ENCODE data around the gene CNOT11.
"Not testable (repeated sequence)": the region's sequence is repeated elsewhere in the genome, so short reads cannot be mapped to it uniquely, and the experiment has no call there.

CNOT11 gene

GRCh38 chr2:101238930-101239759 is 13.5 kb upstream of the CNOT11 start:
- Histone ChIP-seq H3K36me3 (replicated peaks; ENCODE audit: insufficient read depth, low read length) (no peaks in the 10 kb centered on the region), H3K4me3 (ENCODE audit: low read length) (no peak overlapping the region), H3K9me3 (replicated peaks; ENCODE audit: insufficient read depth, low read length) (no peaks in the 10 kb centered on the region), H3K27me3 (replicated peaks; ENCODE audit: insufficient read depth, low read length) (no peaks in the 10 kb centered on the region), H2AFZ (ENCODE audit: low read length) (no peak overlapping the region), H4K20me1 (ENCODE audit: insufficient read depth, low read length) (no peaks in the 10 kb centered on the region), H3K79me2 (ENCODE audit: low read length) (no peaks in the 10 kb centered on the region), H3K4me1 (ENCODE audit: low read length) (no peaks in the 10 kb centered on the region), H3K9ac (ENCODE audit: low read length) (no peak overlapping the region), H3K27ac (ENCODE audit: low read length) (no peak overlapping the region), H3K4me2 (ENCODE audit: low read depth, low read length) (no peak overlapping the region), H3K9me2 (replicated peaks; ENCODE audit: insufficient read depth, low read length) (no peaks in the 10 kb centered on the region), H3F3A (ENCODE audit: insufficient read depth, low read length) (no peaks in the 10 kb centered on the region; the same call in 1 of the 2 replicates)
- DNase-seq = no peak
- TF ChIP-seq CTCF (IDR thresholded peaks at IDR 0.05; ENCODE audit: low read length) (no peak), EZH2 (optimal IDR thresholded peaks at IDR 0.05; ENCODE audit: low read depth, low read length) (no peak), EZH2phosphoT487 (IDR thresholded peaks at IDR 0.05; ENCODE audit: low read length) (no peak)

GRCh38 chr2:101239760-101240118 is 12.9 kb upstream of the CNOT11 start:
- not testable (repeated sequence) for H3K9me2 ChIP-seq (replicated peaks; ENCODE audit: insufficient read depth, low read length); H3K27ac ChIP-seq (ENCODE audit: low read length); H3K9ac ChIP-seq (ENCODE audit: low read length); H3K36me3 ChIP-seq (replicated peaks; ENCODE audit: insufficient read depth, low read length); H3K27me3 ChIP-seq (replicated peaks; ENCODE audit: insufficient read depth, low read length); DNase-seq; H3F3A ChIP-seq (ENCODE audit: insufficient read depth, low read length); H2AFZ ChIP-seq (ENCODE audit: low read length); H4K20me1 ChIP-seq (ENCODE audit: insufficient read depth, low read length); H3K9me3 ChIP-seq (replicated peaks; ENCODE audit: insufficient read depth, low read length); H3K4me2 ChIP-seq (ENCODE audit: low read depth, low read length); H3K4me3 ChIP-seq (ENCODE audit: low read length); H3K79me2 ChIP-seq (ENCODE audit: low read length); H3K4me1 ChIP-seq (ENCODE audit: low read length)

- not testable (repeated sequence) for H3K36me3 ChIP-seq (replicated peaks; ENCODE audit: insufficient read depth, low read length); H4K20me1 ChIP-seq (ENCODE audit: insufficient read depth, low read length); H3K4me3 ChIP-seq (ENCODE audit: low read length); H3K9me3 ChIP-seq (replicated peaks; ENCODE audit: insufficient read depth, low read length); H3K79me2 ChIP-seq (ENCODE audit: low read length); H3K27ac ChIP-seq (ENCODE audit: low read length); H3F3A ChIP-seq (ENCODE audit: insufficient read depth, low read length); H3K27me3 ChIP-seq (replicated peaks; ENCODE audit: insufficient read depth, low read length); H3K9ac ChIP-seq (ENCODE audit: low read length); H3K9me2 ChIP-seq (replicated peaks; ENCODE audit: insufficient read depth, low read length); H3K4me1 ChIP-seq (ENCODE audit: low read length)
- DNase-seq = peak; percentile 25
- peak; percentile 45 for TF ChIP-seq CTCF (IDR thresholded peaks at IDR 0.05; ENCODE audit: low read length)
- Histone ChIP-seq H3K4me2 (ENCODE audit: low read depth, low read length) (0 out of 2 replicates have a peak overlapping the region, but pooled peaks have one; percentile 8), H2AFZ (ENCODE audit: low read length) (peak overlapping the region; percentile 10; the same call in 1 of the 2 replicates)
Observed at GRCh38 chr2:101240694-101241093, 12.0 kb upstream of the CNOT11 start.

GRCh38 chr2:101241158-101241557 is 11.5 kb upstream of the CNOT11 start:
- H3K4me2 ChIP-seq (ENCODE audit: low read depth, low read length) = 0 out of 2 replicates have a peak overlapping the region, but pooled peaks have one; percentile 8
- no peak overlapping the region for H3K4me3 ChIP-seq (ENCODE audit: low read length)
- H3K4me1 ChIP-seq (ENCODE audit: low read length) = no peaks in the 10 kb centered on the region
- H2AFZ ChIP-seq (ENCODE audit: low read length) = no peak overlapping the region
- H3K9me2 ChIP-seq (replicated peaks; ENCODE audit: insufficient read depth, low read length) = no peaks in the 10 kb centered on the region
- H3K27ac ChIP-seq (ENCODE audit: low read length) = no peak overlapping the region
- no peaks in the 10 kb centered on the region for H4K20me1 ChIP-seq (ENCODE audit: insufficient read depth, low read length)
- H3K79me2 ChIP-seq (ENCODE audit: low read length) = no peaks in the 10 kb centered on the region
- no peaks in the 10 kb centered on the region for H3K36me3 ChIP-seq (replicated peaks; ENCODE audit: insufficient read depth, low read length)
- H3K9me3 ChIP-seq (replicated peaks; ENCODE audit: insufficient read depth, low read length) = no peaks in the 10 kb centered on the region
- H3F3A ChIP-seq (ENCODE audit: insufficient read depth, low read length) = no peaks in the 10 kb centered on the region; the same call in 1 of the 2 replicates
- no peak overlapping the region for H3K9ac ChIP-seq (ENCODE audit: low read length)
- no peak for TF ChIP-seq EZH2 (optimal IDR thresholded peaks at IDR 0.05; ENCODE audit: low read depth, low read length)
- TF ChIP-seq CTCF (IDR thresholded peaks at IDR 0.05; ENCODE audit: low read length) = no peak
- no peak for TF ChIP-seq EZH2phosphoT487 (IDR thresholded peaks at IDR 0.05; ENCODE audit: low read length)
- DNase-seq = no peak
- H3K27me3 ChIP-seq (replicated peaks; ENCODE audit: insufficient read depth, low read length) = no peaks in the 10 kb centered on the region

- not testable (repeated sequence) for H3K4me1 ChIP-seq (ENCODE audit: low read length); H3K27me3 ChIP-seq (replicated peaks; ENCODE audit: insufficient read depth, low read length); H3K9ac ChIP-seq (ENCODE audit: low read length); H3K79me2 ChIP-seq (ENCODE audit: low read length); DNase-seq; H4K20me1 ChIP-seq (ENCODE audit: insufficient read depth, low read length); H2AFZ ChIP-seq (ENCODE audit: low read length); H3K4me3 ChIP-seq (ENCODE audit: low read length); H3K27ac ChIP-seq (ENCODE audit: low read length); H3F3A ChIP-seq (ENCODE audit: insufficient read depth, low read length); H3K9me3 ChIP-seq (replicated peaks; ENCODE audit: insufficient read depth, low read length); H3K9me2 ChIP-seq (replicated peaks; ENCODE audit: insufficient read depth, low read length); H3K36me3 ChIP-seq (replicated peaks; ENCODE audit: insufficient read depth, low read length); H3K4me2 ChIP-seq (ENCODE audit: low read depth, low read length)
Observed at GRCh38 chr2:101244373-101244772, 8.3 kb upstream of the CNOT11 start.
